ENCODE data around the gene MYT1.

Gene MYT1

DNA sequence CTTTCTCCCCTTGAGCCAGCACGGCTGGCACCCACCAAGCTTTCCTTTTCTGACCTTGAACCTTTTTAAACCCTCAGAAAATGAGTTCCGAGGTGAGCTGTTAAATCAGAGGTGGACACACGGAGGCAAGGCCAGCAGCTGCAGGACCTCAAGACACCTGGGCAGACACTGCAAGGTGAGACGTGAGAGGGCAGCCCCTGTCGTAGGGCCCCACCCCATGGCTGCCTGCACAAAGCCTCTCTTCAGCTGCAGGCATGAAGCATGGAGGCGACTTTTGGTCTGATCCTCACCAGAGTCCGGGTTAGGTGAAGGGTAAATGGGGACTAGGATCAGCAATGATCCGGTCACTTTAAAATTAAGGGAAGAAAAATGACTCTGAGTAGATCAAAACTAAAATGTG, 25.7 kb downstream of the MYT1 start:
- DNase-seq (ENCODE audit: low spot score), result no peak
- TF ChIP-seq, protein P1, sequence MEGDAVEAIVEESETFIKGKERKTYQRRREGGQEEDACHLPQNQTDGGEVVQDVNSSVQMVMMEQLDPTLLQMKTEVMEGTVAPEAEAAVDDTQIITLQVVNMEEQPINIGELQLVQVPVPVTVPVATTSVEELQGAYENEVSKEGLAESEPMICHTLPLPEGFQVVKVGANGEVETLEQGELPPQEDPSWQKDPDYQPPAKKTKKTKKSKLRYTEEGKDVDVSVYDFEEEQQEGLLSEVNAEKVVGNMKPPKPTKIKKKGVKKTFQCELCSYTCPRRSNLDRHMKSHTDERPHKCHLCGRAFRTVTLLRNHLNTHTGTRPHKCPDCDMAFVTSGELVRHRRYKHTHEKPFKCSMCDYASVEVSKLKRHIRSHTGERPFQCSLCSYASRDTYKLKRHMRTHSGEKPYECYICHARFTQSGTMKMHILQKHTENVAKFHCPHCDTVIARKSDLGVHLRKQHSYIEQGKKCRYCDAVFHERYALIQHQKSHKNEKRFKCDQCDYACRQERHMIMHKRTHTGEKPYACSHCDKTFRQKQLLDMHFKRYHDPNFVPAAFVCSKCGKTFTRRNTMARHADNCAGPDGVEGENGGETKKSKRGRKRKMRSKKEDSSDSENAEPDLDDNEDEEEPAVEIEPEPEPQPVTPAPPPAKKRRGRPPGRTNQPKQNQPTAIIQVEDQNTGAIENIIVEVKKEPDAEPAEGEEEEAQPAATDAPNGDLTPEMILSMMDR (IDR thresholded peaks at IDR 0.05; ENCODE audit: extremely low read depth, missing control alignments), result no peak

DNA sequence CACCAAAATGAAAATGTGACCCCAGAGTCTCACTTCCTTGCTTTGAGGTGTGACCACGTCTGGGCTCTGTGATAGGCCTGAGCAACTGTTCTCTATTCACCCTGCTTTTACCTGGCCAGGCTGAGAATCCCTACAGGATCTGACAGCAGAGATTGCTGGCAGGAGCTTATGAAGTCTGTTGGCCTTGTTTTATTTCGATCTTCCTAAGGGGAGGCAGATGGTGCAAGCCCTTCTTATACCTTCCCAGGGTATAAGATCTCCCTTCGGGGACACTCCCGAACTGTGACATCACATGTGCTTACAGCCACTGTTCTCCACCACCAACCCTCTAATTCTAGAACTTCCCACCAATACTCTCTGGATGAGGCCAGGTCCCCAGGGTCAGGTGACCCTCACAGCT, 26.8 kb downstream of the MYT1 start:
- TF ChIP-seq, protein P1 (IDR thresholded peaks at IDR 0.05; ENCODE audit: extremely low read depth, missing control alignments), result no peak

DNA sequence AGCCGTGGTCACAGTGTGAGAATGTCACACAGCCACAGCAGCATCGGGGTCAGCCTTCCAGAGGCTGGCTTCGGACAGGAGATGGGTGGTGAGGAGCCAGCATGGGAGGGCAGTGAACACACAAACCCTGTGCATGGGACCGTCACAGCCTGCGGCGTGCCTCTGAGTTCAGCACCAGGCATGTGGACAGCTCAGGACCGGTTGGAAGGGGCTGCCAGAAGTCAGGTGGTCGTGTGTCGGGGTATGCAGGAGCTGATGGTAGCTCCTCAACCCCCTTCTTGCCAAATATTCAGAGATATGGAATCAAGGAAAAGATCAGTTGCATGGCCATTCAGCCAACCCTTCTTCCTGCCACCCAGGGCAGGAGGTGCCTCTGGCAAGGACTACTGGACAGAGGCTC, 28.2 kb downstream of the MYT1 start:
- no peak for DNase-seq (ENCODE audit: low spot score)
- TF ChIP-seq, protein P1 (IDR thresholded peaks at IDR 0.05; ENCODE audit: extremely low read depth, missing control alignments), result no peak

More for the DNA sequence above, 26.8 kb downstream of the MYT1 start:
- no peak for DNase-seq (ENCODE audit: low spot score)

- no peak for DNase-seq (ENCODE audit: low spot score)
- TF ChIP-seq, protein P1 (IDR thresholded peaks at IDR 0.05; ENCODE audit: extremely low read depth, missing control alignments), result no peak
These were observed 28.8 kb downstream of the MYT1 start for GRCh38 chr20:64193058-64193457.

- TF ChIP-seq, protein P1 (IDR thresholded peaks at IDR 0.05; ENCODE audit: extremely low read depth, missing control alignments), result no peak
These were observed 30.0 kb downstream of the MYT1 start for GRCh38 chr20:64194269-64194668.

GRCh38 chr20:64196309-64196708, 32.1 kb downstream of the MYT1 start:
- TF ChIP-seq, protein P1 (IDR thresholded peaks at IDR 0.05; ENCODE audit: extremely low read depth, missing control alignments), result no peak

More at GRCh38 chr20:64194269-64194668, 30.0 kb downstream of the MYT1 start:
- no peak for DNase-seq (ENCODE audit: low spot score)

DNA sequence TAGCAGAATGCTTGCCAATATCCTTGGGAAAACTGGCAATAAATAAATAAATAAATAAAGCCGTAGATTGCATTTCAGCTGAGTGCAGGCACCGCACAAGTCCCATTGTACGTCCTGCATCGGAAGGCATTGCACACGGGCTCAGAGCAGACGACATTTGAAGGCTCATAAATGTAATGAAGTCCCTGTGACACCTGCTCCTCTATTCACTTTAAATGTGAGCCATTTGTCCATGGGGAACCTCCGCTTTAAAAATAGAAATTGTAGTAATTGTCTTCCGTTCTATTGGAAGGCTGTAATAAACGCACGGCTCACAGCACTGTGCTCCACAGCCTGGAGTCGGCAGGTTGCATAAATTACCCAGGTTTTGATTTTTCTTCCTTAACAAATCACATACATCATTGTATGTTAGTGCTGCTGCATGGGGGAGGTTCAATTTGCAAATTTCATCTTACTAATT, 32.6 kb downstream of the MYT1 start:
- no peak for DNase-seq (ENCODE audit: low spot score)
- TF ChIP-seq, protein P1 (IDR thresholded peaks at IDR 0.05; ENCODE audit: extremely low read depth, missing control alignments), result no peak

More at GRCh38 chr20:64196309-64196708, 32.1 kb downstream of the MYT1 start:
- no peak for DNase-seq (ENCODE audit: low spot score)
